ENCODE results near the gene L3MBTL4.

L3MBTL4 gene

DNA sequence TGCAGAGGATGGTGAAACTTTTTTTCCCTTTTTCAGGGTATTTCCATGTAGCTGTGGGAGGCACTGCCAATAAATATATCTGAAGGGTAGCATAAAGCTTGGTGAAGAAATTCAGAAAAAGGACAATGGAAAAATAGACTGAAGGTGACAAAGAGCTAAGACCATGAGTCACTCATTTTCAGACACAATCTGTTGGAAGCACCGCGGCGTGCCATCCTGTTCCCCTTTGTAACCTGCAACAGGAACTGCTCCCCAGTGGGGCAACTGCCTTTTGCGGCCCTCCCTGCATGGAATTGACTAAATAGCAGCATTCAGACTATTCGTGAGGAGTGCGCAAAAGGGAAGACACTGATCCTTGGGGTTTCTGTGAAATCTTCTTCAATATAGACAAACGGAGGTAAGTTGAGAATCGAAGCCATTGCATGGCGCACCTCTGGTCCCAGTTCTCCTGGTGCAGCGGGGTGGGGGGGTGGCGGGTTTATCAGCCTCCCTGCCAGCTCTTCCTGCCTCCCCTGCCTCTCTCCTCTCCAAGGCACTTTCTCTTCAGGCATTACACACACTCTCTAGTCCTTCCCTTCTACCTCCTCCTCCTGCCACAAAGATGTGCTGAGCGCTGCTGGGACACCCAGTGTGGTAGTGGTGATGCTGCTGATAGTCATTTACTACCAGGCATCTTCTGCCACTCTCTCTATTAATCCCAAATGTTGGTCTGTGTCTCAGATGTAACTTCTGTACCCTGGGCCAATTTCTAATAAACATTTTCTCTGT is 393.2 kb downstream of the L3MBTL4 start:
- H3K4me3 ChIP-seq = no peak overlapping the region
- no peak overlapping the region for H3K27ac ChIP-seq

GRCh38 chr18:6018671-6019070 is 396.0 kb downstream of the L3MBTL4 start:
- H3K4me3 ChIP-seq = no peak overlapping the region
- H3K27ac ChIP-seq = no peak overlapping the region

DNA sequence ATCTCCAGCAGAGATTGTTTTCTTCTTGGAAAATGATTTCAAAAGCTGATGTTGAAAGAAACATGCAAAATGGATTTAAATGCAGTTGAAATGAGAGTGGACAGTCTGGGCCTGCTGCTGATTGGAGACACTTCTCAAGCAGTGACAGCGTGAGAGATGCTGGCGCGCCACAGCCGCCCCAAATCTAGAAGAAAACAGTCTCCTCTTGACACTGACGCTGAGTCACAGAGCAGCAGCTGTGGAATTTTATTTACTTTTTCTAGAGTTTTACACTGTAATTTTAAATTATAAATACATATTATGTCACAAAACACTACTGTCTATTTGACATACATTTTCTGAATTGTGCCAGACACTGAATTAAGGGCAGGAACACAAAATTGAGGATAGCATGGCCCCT is 397.5 kb downstream of the L3MBTL4 start:
- H3K4me3 ChIP-seq = no peak overlapping the region
- H3K27ac ChIP-seq = no peak overlapping the region

GRCh38 chr18:6015364-6015763 is 399.3 kb downstream of the L3MBTL4 start:
- Histone ChIP-seq H3K27ac (no peak overlapping the region), H3K4me3 (no peak overlapping the region)

GRCh38 chr18:6013171-6013810 is 401.4 kb downstream of the L3MBTL4 start:
- Histone ChIP-seq H3K27ac (no peak overlapping the region), H3K4me3 (no peak overlapping the region)

- H3K27ac ChIP-seq = no peak overlapping the region
- H3K4me3 ChIP-seq = no peak overlapping the region
Measured at GRCh38 chr18:6010921-6011320, 403.8 kb downstream of the L3MBTL4 start.

DNA sequence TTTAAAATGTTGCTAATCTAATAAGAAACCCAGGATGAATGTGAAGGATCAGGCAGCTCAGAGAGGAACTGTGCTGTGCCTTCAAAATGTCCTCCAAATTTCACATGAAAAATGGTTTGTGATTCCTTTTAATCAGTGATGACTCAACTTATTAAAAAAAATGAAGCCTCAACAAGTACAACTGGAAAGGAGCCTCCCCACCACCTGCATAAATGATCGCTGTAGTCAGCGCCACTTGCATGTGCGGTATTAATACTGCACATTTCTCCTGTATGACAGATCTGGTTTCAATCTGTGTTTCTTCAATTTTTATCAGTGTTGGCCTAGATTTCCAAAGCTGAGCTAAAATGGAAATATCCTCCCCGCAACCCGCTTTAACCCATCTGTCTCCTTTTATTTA is 404.4 kb downstream of the L3MBTL4 start:
- H3K27ac ChIP-seq = no peak overlapping the region

DNA sequence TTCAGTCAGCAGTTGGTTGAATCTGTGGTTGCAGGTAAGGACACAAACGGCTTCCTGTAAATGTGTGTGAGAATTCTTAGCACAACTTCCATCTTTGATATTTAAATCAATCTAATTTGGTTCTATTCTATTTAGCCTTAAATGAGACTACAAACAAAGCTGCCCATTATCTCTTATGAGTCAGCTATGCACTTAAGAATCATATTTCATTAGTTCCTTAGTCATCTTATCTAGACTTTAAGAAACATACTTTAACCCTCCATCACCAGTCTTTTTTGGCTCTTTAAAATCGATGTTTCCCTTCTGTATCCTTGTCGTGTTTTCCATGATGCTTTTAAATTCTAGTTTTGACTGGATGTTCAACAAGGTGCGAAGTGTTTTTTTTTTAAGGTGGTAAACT is 405.0 kb downstream of the L3MBTL4 start:
- no peak overlapping the region for H3K27ac ChIP-seq
- H3K4me3 ChIP-seq = no peak overlapping the region

More for the DNA sequence above, 404.4 kb downstream of the L3MBTL4 start:
- no peak overlapping the region for H3K4me3 ChIP-seq

GRCh38 chr18:6004683-6005082 is 410.0 kb downstream of the L3MBTL4 start:
- no peak overlapping the region for H3K27ac ChIP-seq
- H3K4me3 ChIP-seq = no peak overlapping the region

DNA sequence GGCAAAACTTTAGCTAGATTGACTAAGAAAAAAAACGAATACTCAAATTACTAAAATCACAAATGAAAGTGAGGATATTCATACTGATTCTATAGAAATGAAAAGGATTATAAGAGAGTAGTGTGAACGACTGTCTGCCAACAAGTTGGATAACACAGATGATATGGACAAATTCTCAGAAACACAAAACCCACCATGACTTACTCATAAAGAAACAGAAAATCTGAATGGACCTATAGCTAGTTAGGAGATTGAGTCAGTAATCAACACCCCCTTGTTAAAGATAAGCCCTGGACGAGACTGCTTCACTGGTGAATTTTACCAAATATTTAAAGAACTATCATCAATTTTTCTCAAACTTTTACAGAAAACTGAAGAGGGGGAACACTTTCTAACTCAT is 410.6 kb downstream of the L3MBTL4 start:
- Histone ChIP-seq H3K27ac (no peak overlapping the region), H3K4me3 (no peak overlapping the region)

DNA sequence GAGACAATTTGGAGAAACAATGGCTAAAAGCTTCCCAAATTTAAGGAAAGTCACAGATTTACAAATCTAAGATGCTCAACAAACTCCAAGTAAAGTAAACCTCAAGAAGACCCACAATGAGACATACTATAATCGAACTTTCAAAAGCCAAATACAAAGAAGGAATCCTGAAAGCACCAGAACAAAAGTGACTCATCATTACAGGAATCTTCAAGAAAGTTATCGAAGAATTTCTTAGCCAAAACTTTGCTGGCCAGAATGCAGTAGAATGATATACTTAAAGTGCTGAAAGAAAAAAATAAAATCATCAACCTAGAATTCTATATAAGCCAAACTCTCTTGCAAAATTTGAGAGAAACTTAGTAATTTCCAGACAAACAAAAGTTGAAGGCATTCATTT is 412.8 kb downstream of the L3MBTL4 start:
- Histone ChIP-seq H3K27ac (no peak overlapping the region), H3K4me3 (no peak overlapping the region)

- no peak overlapping the region for H3K27ac ChIP-seq
- no peak overlapping the region for H3K4me3 ChIP-seq
Measured at GRCh38 chr18:5998907-5999306, 415.8 kb downstream of the L3MBTL4 start.

DNA sequence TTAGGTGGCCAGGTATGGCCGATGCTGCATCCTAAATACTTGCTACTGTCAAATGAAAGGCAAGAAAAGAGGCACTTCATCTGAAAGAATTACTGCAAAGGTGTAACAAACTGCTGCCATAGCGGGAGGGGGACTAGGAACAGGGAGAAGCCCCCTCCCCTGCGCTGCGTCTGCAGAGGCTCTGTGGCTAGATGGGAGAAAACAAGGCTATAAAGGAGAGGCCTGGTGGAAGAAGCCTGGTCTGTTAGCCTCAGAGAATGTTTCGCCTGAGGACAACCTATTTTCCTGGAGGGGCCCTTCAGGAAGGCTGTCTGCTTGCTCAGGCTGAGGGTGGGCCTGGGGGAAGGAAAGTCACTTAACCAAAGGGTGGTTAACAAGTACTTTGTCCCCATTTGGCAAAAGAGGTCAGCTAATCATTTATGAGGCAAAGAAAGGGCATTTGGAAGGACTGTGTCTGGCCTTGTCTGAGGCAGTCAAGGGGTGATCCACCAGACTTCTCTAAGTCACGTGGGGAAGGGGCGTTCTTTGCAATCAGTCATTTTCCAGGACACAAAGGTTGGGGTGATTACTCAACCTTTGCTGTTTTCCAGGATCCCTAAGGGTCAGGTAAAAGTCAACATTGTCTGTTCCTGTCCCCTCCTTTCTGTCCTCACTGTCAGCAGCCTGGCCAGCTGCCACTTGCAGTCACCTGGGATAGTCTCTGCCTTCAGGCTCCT is 416.4 kb downstream of the L3MBTL4 start:
- no peak overlapping the region for H3K27ac ChIP-seq
- H3K4me3 ChIP-seq = no peak overlapping the region

DNA sequence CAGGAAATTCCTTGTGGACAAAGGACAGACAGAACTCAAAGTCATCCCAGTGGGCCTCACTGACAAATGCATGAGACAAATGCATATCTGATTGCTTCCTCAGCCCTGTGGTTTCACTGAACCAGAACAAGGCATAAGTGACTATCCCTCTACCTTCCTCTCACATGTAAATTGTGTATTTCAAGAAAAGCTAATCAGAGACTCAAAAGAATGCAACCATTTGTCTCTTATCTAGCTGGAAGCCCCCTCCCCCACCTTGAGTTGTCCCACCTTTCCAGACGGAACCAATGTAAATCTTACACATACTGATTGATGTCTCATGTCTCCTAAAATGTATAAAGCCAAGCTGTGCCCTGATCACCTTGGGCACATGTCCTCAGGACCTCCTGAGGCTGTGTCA is 417.4 kb downstream of the L3MBTL4 start:
- no peak overlapping the region for H3K27ac ChIP-seq
- H3K4me3 ChIP-seq = no peak overlapping the region

- no peak overlapping the region for H3K4me3 ChIP-seq
Measured at GRCh38 chr18:5995626-5996025, 419.1 kb downstream of the L3MBTL4 start.

GRCh38 chr18:5993938-5994337 is 420.8 kb downstream of the L3MBTL4 start:
- Histone ChIP-seq H3K27ac (no peak overlapping the region), H3K4me3 (no peak overlapping the region)

More at GRCh38 chr18:5995626-5996025, 419.1 kb downstream of the L3MBTL4 start:
- H3K27ac ChIP-seq = no peak overlapping the region

GRCh38 chr18:5992381-5992780 is 422.3 kb downstream of the L3MBTL4 start:
- Histone ChIP-seq H3K27ac (no peak overlapping the region), H3K4me3 (no peak overlapping the region)

DNA sequence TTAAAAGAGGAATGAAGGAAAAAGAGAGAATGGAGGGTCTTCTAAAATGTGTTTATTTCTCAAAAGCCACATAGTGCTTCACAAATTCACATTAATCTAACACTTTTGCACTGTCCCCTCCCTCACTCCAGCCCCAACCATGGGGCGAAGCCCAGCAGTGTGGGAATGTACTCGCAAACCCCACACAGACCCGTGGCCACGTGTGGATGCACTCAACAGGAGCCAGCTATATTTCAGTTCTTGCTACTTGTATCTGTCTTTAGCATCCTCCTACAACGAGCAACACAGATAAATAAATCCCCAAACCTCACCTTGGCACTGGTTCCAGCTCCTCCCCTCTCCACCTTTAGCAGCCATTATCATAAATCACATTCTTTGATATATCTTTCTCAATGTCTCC is 427.5 kb downstream of the L3MBTL4 start:
- Histone ChIP-seq H3K27ac (peak overlapping the region in 1 of 21 experiments; percentile 21), H3K4me3 (no peak overlapping the region)

GRCh38 chr18:5986257-5986931 is 428.3 kb downstream of the L3MBTL4 start:
- Histone ChIP-seq H3K4me3 (no peak overlapping the region), H3K27ac (peak overlapping the region in 1 of 21 experiments; percentile 21)

DNA sequence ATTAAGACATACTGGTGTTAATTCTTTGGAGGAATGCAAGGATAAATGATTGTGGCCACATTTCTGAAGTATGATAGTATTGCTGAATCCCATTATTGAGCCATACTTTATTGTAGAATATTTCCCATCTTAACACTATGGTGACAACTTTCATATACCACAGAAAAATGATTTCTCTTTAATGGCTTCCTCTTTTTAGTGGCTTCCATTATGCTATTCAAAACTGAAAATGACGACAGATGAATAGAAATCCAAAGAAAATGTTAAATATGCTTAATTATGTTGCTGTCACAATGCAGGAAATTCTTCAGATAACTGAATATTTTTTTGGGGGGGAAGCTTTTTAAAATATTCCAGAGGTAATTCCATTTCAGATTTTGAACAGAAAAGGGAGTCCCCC is 430.5 kb downstream of the L3MBTL4 start:
- Histone ChIP-seq H3K27ac (no peak overlapping the region), H3K4me3 (no peak overlapping the region)

Measured in skin epidermis (tissue), 12 donors.